Liver (tissue), 3 donors: ENCODE results near the gene RNU5D-1.

Experiments
- CTCF ChIP-seq: fragments of 150-350 bp; IDR thresholded peaks from 2 replicates; pipeline ENCODE4 v1.5.1; 2017; ENCODE audit warnings: improper control_type of control experiment, low read depth, low read length; ENCODE audit not compliant: missing input control
- FOXA1 ChIP-seq: IDR thresholded peaks from 2 replicates; pipeline ENCODE4 v1.6.1; 2016; ENCODE audit warnings: antibody characterized with exemption
- HNF4A ChIP-seq, 2 donors: conservative IDR thresholded peaks; 2 replicates each; pipeline ENCODE4 v1.6.1; 2016; ENCODE audit warnings: antibody characterized with exemption in 2 of 2, mild to moderate bottlenecking in 2 of 2
- HNF4G ChIP-seq: IDR thresholded peaks from 2 replicates; pipeline ENCODE4 v1.6.1; 2016; ENCODE audit warnings: antibody characterized with exemption
- YY1 ChIP-seq: IDR thresholded peaks from 2 replicates; pipeline ENCODE4 v1.6.1; 2016; ENCODE audit warnings: antibody characterized with exemption, mild to moderate bottlenecking
- TF ChIP-seq, protein P1 (sequence below): IDR thresholded peaks from 2 replicates; pipeline ENCODE4 v1.6.1; 2016; ENCODE audit warnings: antibody characterized with exemption
- TF ChIP-seq, protein P2 (sequence below): IDR thresholded peaks from 2 replicates; pipeline ENCODE4 v1.6.1; 2016; ENCODE audit warnings: antibody characterized with exemption, mild to moderate bottlenecking
- donor health status: healthy.
- donor health status: healthy.

DNA sequence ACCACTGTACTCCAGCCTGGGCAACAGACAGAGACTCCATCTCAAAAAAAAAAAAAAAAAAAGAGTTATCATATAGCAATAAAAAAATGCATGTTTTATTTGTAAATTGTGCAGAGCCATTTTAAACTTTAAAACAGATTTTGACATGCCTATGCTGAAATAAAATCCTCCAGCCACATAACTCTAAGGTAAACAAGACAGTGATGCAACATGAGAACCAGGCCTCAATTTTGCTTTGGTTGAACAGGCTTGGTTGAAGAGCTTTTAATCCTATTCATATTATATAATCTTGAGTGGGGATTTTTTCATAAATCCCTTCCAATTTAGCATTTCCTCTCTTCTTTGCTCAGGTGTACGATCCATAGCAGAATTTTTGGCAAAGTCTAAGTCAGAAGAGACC, 30.4 kb downstream of the RNU5D-1 start:
- TF ChIP-seq, protein P1, sequence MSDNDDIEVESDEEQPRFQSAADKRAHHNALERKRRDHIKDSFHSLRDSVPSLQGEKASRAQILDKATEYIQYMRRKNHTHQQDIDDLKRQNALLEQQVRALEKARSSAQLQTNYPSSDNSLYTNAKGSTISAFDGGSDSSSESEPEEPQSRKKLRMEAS, result no peak
- TF ChIP-seq HNF4A (conservative IDR thresholded peaks at IDR 0.05) (no peak), CTCF (no peak), HNF4G (no peak), FOXA1 (peak; percentile 70), YY1 (no peak)
- TF ChIP-seq, protein P2, sequence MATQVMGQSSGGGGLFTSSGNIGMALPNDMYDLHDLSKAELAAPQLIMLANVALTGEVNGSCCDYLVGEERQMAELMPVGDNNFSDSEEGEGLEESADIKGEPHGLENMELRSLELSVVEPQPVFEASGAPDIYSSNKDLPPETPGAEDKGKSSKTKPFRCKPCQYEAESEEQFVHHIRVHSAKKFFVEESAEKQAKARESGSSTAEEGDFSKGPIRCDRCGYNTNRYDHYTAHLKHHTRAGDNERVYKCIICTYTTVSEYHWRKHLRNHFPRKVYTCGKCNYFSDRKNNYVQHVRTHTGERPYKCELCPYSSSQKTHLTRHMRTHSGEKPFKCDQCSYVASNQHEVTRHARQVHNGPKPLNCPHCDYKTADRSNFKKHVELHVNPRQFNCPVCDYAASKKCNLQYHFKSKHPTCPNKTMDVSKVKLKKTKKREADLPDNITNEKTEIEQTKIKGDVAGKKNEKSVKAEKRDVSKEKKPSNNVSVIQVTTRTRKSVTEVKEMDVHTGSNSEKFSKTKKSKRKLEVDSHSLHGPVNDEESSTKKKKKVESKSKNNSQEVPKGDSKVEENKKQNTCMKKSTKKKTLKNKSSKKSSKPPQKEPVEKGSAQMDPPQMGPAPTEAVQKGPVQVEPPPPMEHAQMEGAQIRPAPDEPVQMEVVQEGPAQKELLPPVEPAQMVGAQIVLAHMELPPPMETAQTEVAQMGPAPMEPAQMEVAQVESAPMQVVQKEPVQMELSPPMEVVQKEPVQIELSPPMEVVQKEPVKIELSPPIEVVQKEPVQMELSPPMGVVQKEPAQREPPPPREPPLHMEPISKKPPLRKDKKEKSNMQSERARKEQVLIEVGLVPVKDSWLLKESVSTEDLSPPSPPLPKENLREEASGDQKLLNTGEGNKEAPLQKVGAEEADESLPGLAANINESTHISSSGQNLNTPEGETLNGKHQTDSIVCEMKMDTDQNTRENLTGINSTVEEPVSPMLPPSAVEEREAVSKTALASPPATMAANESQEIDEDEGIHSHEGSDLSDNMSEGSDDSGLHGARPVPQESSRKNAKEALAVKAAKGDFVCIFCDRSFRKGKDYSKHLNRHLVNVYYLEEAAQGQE, result no peak
